HCT116 (cell line): ENCODE measurements around the gene DOC2A. TPM values are rescaled to one million over a fixed set of nuclear protein-coding genes. Genes with fewer than 3 reads are reported as not detected.
A peak's percentile ranks its signal among the peaks of the same experiment; 100 is the strongest.

Source experiments
- CBX3 ChIP-seq: IDR thresholded peaks from 2 replicates; pipeline ENCODE4 v1.6.1; 2012; ENCODE audit warnings: low read depth
- CTCF ChIP-seq, 3 experiments: fragments of 200-600 bp in 1 of 3; sonication (generic) in 1 of 3; IDR thresholded peaks in 2 of 3; conservative IDR thresholded peaks in 1 of 3; 2 replicates each; pipeline ENCODE4 v1.5.1; 2012 to 2017; ENCODE audit warnings: low read depth in 2 of 3, low read length in 2 of 3, antibody characterized with exemption in 1 of 3, borderline replicate concordance in 1 of 3, control low read depth in 1 of 3, mild to moderate bottlenecking in 1 of 3, mixed read lengths in 1 of 3, mixed run types in 1 of 3, moderate library complexity in 1 of 3; ENCODE audit not compliant: insufficient read depth in 1 of 3
- EGR1 ChIP-seq: IDR thresholded peaks from 2 replicates; pipeline ENCODE4 v1.6.1; 2012; ENCODE audit warnings: low read depth
- JUND ChIP-seq: IDR thresholded peaks from 2 replicates; pipeline ENCODE4 v1.6.1; 2012
- POLR2A ChIP-seq: IDR thresholded peaks from 2 replicates; pipeline ENCODE4 v1.7.0; 2011; ENCODE audit warnings: borderline replicate concordance; ENCODE audit not compliant: insufficient read depth, insufficient read length; ENCODE audit errors: extremely low read depth
- POLR2AphosphoS5 ChIP-seq: IDR thresholded peaks from 2 replicates; pipeline ENCODE4 v1.6.1; 2011; ENCODE audit warnings: mild to moderate bottlenecking, low read depth, low read length, moderate library complexity
- SIN3A ChIP-seq: IDR thresholded peaks from 2 replicates; pipeline ENCODE4 v1.6.1; 2012; ENCODE audit warnings: low read depth
- SP1 ChIP-seq: IDR thresholded peaks from 2 replicates; pipeline ENCODE4 v1.6.1; 2012; ENCODE audit warnings: low read depth
- TCF7L2 ChIP-seq: IDR thresholded peaks from 2 replicates; pipeline ENCODE4 v1.7.0; 2011; ENCODE audit warnings: borderline replicate concordance, inconsistent platforms; ENCODE audit not compliant: insufficient read depth, insufficient read length; ENCODE audit errors: extremely low read depth
- YY1 ChIP-seq: IDR thresholded peaks from 2 replicates; pipeline ENCODE4 v1.6.1; 2011; ENCODE audit warnings: low read length, low read depth, moderate library complexity, mild to moderate bottlenecking; ENCODE audit not compliant: insufficient replicate concordance; ENCODE audit errors: extremely low read depth
- ZBTB33 ChIP-seq: IDR thresholded peaks from 2 replicates; pipeline ENCODE4 v1.6.1; 2011; ENCODE audit warnings: mild to moderate bottlenecking, low read length, moderate library complexity; ENCODE audit not compliant: insufficient replicate concordance; ENCODE audit errors: extremely low read depth
- ZFX ChIP-seq: fragments of 450-650 bp; IDR thresholded peaks from 2 replicates; pipeline ENCODE4 v1.6.1; 2017
- ZNF274 ChIP-seq: fragments of 200-500 bp; sonication (Bioruptor generic); IDR thresholded peaks from 2 replicates; pipeline ENCODE4 v1.6.1; 2014; ENCODE audit warnings: mild to moderate bottlenecking, low read depth, low read length, inconsistent platforms
- total RNA-seq: library from RNA; stranded (reverse); gene quantifications from one replicate; pipeline ENCODE4 v1.2.1, GENCODE V29; 2021; ENCODE audit not compliant: unreplicated experiment

Gene DOC2A
- total RNA-seq, 1 experiment from 2014 or later, result 17.3 TPM

DNA sequence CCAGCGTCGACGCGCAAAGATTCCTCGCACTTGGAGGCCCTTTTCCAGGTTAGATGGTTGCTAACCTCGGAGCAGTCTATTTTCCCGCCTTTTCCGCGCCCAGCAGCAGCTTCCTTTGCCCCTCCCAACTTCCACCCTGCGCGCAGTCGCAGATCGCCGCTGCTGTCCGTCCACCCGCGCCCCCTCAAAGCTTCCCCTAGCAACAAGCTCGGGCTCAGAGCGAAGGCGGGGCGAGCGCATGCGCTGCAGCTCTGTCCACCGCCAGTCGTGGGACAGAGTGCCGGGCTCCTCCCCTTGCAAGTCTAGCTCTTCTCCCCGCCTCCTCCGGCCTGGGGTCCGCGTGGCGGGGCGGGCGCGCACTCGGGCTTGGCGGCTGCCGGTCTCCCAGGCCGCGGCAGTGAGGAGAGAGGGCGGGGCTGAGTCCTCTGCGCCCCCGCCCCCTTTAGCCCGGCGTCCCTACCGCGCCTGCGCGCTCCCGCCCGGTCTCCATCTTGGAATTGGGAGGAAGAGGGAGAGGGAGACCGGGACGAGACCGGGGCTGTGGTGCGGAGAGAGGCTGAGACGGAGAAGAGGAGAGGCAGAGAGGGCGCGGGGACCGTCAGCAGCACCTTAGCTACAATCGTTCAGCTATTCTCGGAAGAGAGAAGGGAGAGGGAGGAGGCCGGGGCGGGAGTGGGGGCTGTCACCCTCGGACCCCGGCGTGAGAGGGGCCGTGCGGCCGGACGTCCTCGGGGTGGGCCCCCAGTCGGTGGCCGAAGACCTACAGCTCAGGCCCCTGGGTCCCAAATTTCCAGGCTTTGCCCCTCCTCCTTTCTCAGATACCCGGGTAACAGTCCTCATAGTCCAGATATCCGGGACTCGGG is 37.2 kb downstream of the DOC2A start, which contains the start of gene TAOK2 (continued):
- TF ChIP-seq POLR2AphosphoS5 (peak; percentile 93), TCF7L2 (no peak), CBX3 (peak; percentile 97), EGR1 (peak; percentile 94), POLR2A (peak; percentile 83), YY1 (peak; percentile 92), ZBTB33 (no peak), ZNF274 (no peak), CTCF (IDR thresholded peaks at IDR 0.05 in 2 of 3, conservative IDR thresholded peaks at IDR 0.05 in 1 of 3; ENCODE audit: borderline replicate concordance in 1 of 3, insufficient read depth in 1 of 3, low read depth in 2 of 3, low read length in 2 of 3) (no peak), SIN3A (0 out of 2 replicates have a peak, but pooled peaks have one; percentile 68), ZFX (peak; percentile 30; the same call in 1 of the 2 replicates), SP1 (no peak; the same call in 1 of the 2 replicates), JUND (no peak)
- TF ChIP-seq, all 23 proteins: peak for 8
